HepG2 (cell line): ENCODE results near the gene ATP9A. TPM values are rescaled to one million over a fixed set of nuclear protein-coding genes. Genes with fewer than 3 reads are reported as not detected.

Source experiments
- BORCS8-MEF2B ChIP-seq: sonication (generic); formaldehyde crosslinking; IDR thresholded peaks from 2 replicates; pipeline ENCODE4 v1.8.0; 2022; ENCODE audit warnings: mild to moderate bottlenecking, missing genetic modification reagents
- FOXK1 ChIP-seq: sonication (generic); formaldehyde crosslinking; IDR thresholded peaks from 2 replicates; pipeline ENCODE4 v1.4.0; 2020; ENCODE audit warnings: low read depth, missing genetic modification reagents, borderline replicate concordance
- KDM6A ChIP-seq: IDR thresholded peaks from 2 replicates; pipeline ENCODE4 v1.6.1; 2016; ENCODE audit warnings: low read depth
- PHF21A ChIP-seq: sonication (generic); formaldehyde crosslinking; IDR thresholded peaks from 2 replicates; pipeline ENCODE4 v1.5.0; 2020; ENCODE audit warnings: mild to moderate bottlenecking, missing genetic modification reagents
- SKIL ChIP-seq: sonication (generic); formaldehyde crosslinking; IDR thresholded peaks from 2 replicates; pipeline ENCODE4 v1.8.0; 2022; ENCODE audit warnings: missing genetic modification reagents, mild to moderate bottlenecking, moderate library complexity, borderline replicate concordance
- SMYD3 ChIP-seq: sonication (generic); formaldehyde crosslinking; IDR thresholded peaks from 2 replicates; pipeline ENCODE4 v1.8.1; 2023; ENCODE audit warnings: mild to moderate bottlenecking, missing genetic modification reagents
- ZBTB33 ChIP-seq: sonication (generic); formaldehyde crosslinking; IDR thresholded peaks from 2 replicates; pipeline ENCODE4 v1.4.0; 2020; ENCODE audit warnings: missing genetic modification reagents
- ZBTB4 ChIP-seq: sonication (generic); formaldehyde crosslinking; IDR thresholded peaks from 2 replicates; pipeline ENCODE4 v1.4.0; 2020; ENCODE audit warnings: missing genetic modification reagents, mild to moderate bottlenecking, borderline replicate concordance
- ZNF12 ChIP-seq: sonication (generic); formaldehyde crosslinking; IDR thresholded peaks from 2 replicates; pipeline ENCODE4 v1.5.0; 2020; ENCODE audit warnings: missing genetic modification reagents
- ZNF263 ChIP-seq: sonication (generic); formaldehyde crosslinking; IDR thresholded peaks from 2 replicates; pipeline ENCODE4 v1.4.0; 2020; ENCODE audit warnings: missing genetic modification reagents
- ZNF318 ChIP-seq: sonication (generic); formaldehyde crosslinking; IDR thresholded peaks from 2 replicates; pipeline ENCODE4 v1.4.0; 2020; ENCODE audit warnings: mild to moderate bottlenecking, missing genetic modification reagents
- ZSCAN9 ChIP-seq: IDR thresholded peaks from 2 replicates; pipeline ENCODE4 v1.6.1; 2016; ENCODE audit warnings: borderline replicate concordance
- polyA plus RNA-seq, 8 experiments: library from polyadenylated mRNA; depleted of rRNA in 3 of 8; stranded (reverse) in 7 of 8; unstranded in 1 of 8; fragments of >200 nt; fragmentation: Illumina TruSeq in 4 of 8; extraction: Trizol in 4 of 8; gene quantifications; 2 replicates each; pipeline versions ENCODE4 v1.2.1 to v1.2.3, GENCODE V29; 2011 to 2016; ENCODE audit warnings: low read depth in 4 of 8, missing spikeins in 1 of 8, mixed read lengths in 1 of 8; ENCODE audit not compliant: insufficient read depth in 1 of 8
- total RNA-seq, 5 experiments: library from RNA; depleted of rRNA; stranded (reverse); fragments of >200 nt; fragmentation: Illumina TruSeq; extraction: Trizol; gene quantifications; 2 replicates each; pipeline ENCODE4 v1.2.3, GENCODE V29; 2016; ENCODE audit warnings: low read depth in 1 of 5

The ATP9A gene
- total and polyA plus RNA-seq, 2 of the 13 experiments (the other 11 are each of a cell fraction or from before 2014, with no cell fraction given), result 11.8 to 18.5 TPM

GRCh38 chr20:51750037-51750769 is 18.0 kb downstream of the ATP9A start (continued):
- TF ChIP-seq ZNF318 (peak; percentile 38; the same call in 1 of the 2 replicates), PHF21A (CRISPR knock-in tag) (peak; percentile 37; the same call in 1 of the 2 replicates), SMYD3 (CRISPR knock-in tag) (no peak), ZNF12 (CRISPR knock-in tag) (peak; percentile 76; the same call in 1 of the 2 replicates), ZNF263 (CRISPR knock-in tag) (peak; percentile 72), BORCS8-MEF2B (0 out of 2 replicates have a peak, but pooled peaks have one; percentile 25), KDM6A (CRISPR knock-in tag) (0 out of 2 replicates have a peak, but pooled peaks have one; percentile 29), FOXK1 (CRISPR knock-in tag) (peak; percentile 84; the same call in 1 of the 2 replicates), ZBTB33 (peak; percentile 88), ZSCAN9 (CRISPR knock-in tag) (peak; percentile 80; the same call in 1 of the 2 replicates), SKIL (CRISPR knock-in tag) (peak; percentile 79), ZBTB4 (CRISPR knock-in tag) (no peak)
